Measurements from ENCODE around the gene BCR.

BCR gene

GRCh38 chr22:23269441-23270211 lies 89.3 kb downstream of the BCR start:
- Mint-ChIP-seq H3K4me1 (peaks cover 34 to 36% of the 10 kb centered on the region in 2 donors), H3K9me3 (no peaks in the 10 kb centered on the region), H3K27ac (peak overlapping the region; percentile 49), H3K27me3 (no peaks in the 10 kb centered on the region), H3K4me3 (peak overlapping the region; percentile 17 to 23), H3K36me3 (peaks cover 20 to 40% of the 10 kb centered on the region in 2 donors)
- peak; percentile 83 to 92 for ATAC-seq (replicated peaks)
- peak; percentile 60 for DNase-seq

- no peak for DNase-seq
- Mint-ChIP-seq H3K9me3 (no peaks in the 10 kb centered on the region), H3K4me1 (peaks cover 34 to 36% of the 10 kb centered on the region in 2 donors), H3K27me3 (no peaks in the 10 kb centered on the region), H3K4me3 (peak overlapping the region; percentile 17 to 23), H3K27ac (peak overlapping the region; percentile 49), H3K36me3 (peaks cover 24 to 45% of the 10 kb centered on the region in 2 donors)
- peak; percentile 18 to 20 for ATAC-seq (replicated peaks)
Measured at GRCh38 chr22:23270212-23270733, 90.0 kb downstream of the BCR start.

- Mint-ChIP-seq H3K4me3 (no peak overlapping the region), H3K4me1 (peaks cover 36 to 39% of the 10 kb centered on the region in 2 donors), H3K9me3 (no peaks in the 10 kb centered on the region), H3K27me3 (no peaks in the 10 kb centered on the region), H3K36me3 (peaks cover 29 to 45% of the 10 kb centered on the region in 2 donors), H3K27ac (no peak overlapping the region)
- ATAC-seq (replicated peaks) (no peak), DNase-seq (no peak)
Measured at GRCh38 chr22:23270798-23271596, 90.7 kb downstream of the BCR start.

GRCh38 chr22:23271597-23271908 lies 91.2 kb downstream of the BCR start:
- Mint-ChIP-seq H3K36me3 (peaks cover 29 to 45% of the 10 kb centered on the region in 2 donors), H3K4me1 (peaks cover 40 to 42% of the 10 kb centered on the region in 2 donors)
- no peak for ATAC-seq (replicated peaks)

GRCh38 chr22:23272371-23272770 lies 92.1 kb downstream of the BCR start:
- ATAC-seq (replicated peaks) (no peak), DNase-seq (no peak)
- H3K27me3 Mint-ChIP-seq = no peaks in the 10 kb centered on the region
- peaks cover 29 to 49% of the 10 kb centered on the region in 2 donors for H3K36me3 Mint-ChIP-seq
- no peaks in the 10 kb centered on the region for H3K9me3 Mint-ChIP-seq
- H3K27ac Mint-ChIP-seq = no peak overlapping the region
- H3K4me1 Mint-ChIP-seq = peaks cover 48 to 50% of the 10 kb centered on the region in 2 donors
- H3K4me3 Mint-ChIP-seq = no peak overlapping the region

More at GRCh38 chr22:23271597-23271908, 91.2 kb downstream of the BCR start:
- DNase-seq = no peak
- Mint-ChIP-seq H3K9me3 (no peaks in the 10 kb centered on the region), H3K27me3 (no peaks in the 10 kb centered on the region), H3K27ac (no peak overlapping the region), H3K4me3 (no peak overlapping the region)

- H3K4me3 Mint-ChIP-seq = no peak overlapping the region
- H3K27me3 Mint-ChIP-seq = no peaks in the 10 kb centered on the region
- DNase-seq = no peak
- peaks cover 29 to 48% of the 10 kb centered on the region in 2 donors for H3K36me3 Mint-ChIP-seq
- ATAC-seq (replicated peaks) = no peak
- H3K27ac Mint-ChIP-seq = no peak overlapping the region
- H3K4me1 Mint-ChIP-seq = peaks cover 48 to 54% of the 10 kb centered on the region in 2 donors
- no peaks in the 10 kb centered on the region for H3K9me3 Mint-ChIP-seq
Measured at GRCh38 chr22:23272834-23273233, 92.5 kb downstream of the BCR start.

GRCh38 chr22:23273445-23274145 lies 93.3 kb downstream of the BCR start:
- no peak overlapping the region for H3K27ac Mint-ChIP-seq
- ATAC-seq (replicated peaks) (no peak), DNase-seq (no peak)
- H3K9me3 Mint-ChIP-seq = no peaks in the 10 kb centered on the region
- no peak overlapping the region for H3K4me3 Mint-ChIP-seq
- H3K36me3 Mint-ChIP-seq = peaks cover 31 to 51% of the 10 kb centered on the region in 2 donors
- peaks cover 44 to 53% of the 10 kb centered on the region in 2 donors for H3K4me1 Mint-ChIP-seq
- no peaks in the 10 kb centered on the region for H3K27me3 Mint-ChIP-seq

GRCh38 chr22:23274146-23274526 lies 93.8 kb downstream of the BCR start:
- H3K27ac Mint-ChIP-seq = no peak overlapping the region
- ATAC-seq (replicated peaks) (no peak), DNase-seq (no peak)
- peaks cover 40 to 47% of the 10 kb centered on the region in 2 donors for H3K4me1 Mint-ChIP-seq
- no peak overlapping the region for H3K4me3 Mint-ChIP-seq
- peaks cover 29 to 49% of the 10 kb centered on the region in 2 donors for H3K36me3 Mint-ChIP-seq
- no peaks in the 10 kb centered on the region for H3K27me3 Mint-ChIP-seq
- H3K9me3 Mint-ChIP-seq = no peaks in the 10 kb centered on the region

GRCh38 chr22:23274891-23275694 lies 94.8 kb downstream of the BCR start:
- H3K27ac Mint-ChIP-seq = no peak overlapping the region

GRCh38 chr22:23275751-23276150 lies 95.4 kb downstream of the BCR start:
- no peak overlapping the region for H3K4me3 Mint-ChIP-seq
- no peak for ATAC-seq (replicated peaks)
- H3K36me3 Mint-ChIP-seq = peaks cover 40 to 58% of the 10 kb centered on the region in 2 donors
- DNase-seq = no peak
- H3K27ac Mint-ChIP-seq = no peak overlapping the region
- H3K27me3 Mint-ChIP-seq = no peaks in the 10 kb centered on the region
- peaks cover 24 to 33% of the 10 kb centered on the region in 2 donors for H3K4me1 Mint-ChIP-seq
- no peaks in the 10 kb centered on the region for H3K9me3 Mint-ChIP-seq

More at GRCh38 chr22:23274891-23275694, 94.8 kb downstream of the BCR start:
- no peaks in the 10 kb centered on the region for H3K27me3 Mint-ChIP-seq
- peaks cover 30 to 38% of the 10 kb centered on the region in 2 donors for H3K4me1 Mint-ChIP-seq
- DNase-seq = no peak
- H3K9me3 Mint-ChIP-seq = no peaks in the 10 kb centered on the region
- ATAC-seq (replicated peaks) = no peak
- H3K36me3 Mint-ChIP-seq = peaks cover 34 to 55% of the 10 kb centered on the region in 2 donors
- no peak overlapping the region for H3K4me3 Mint-ChIP-seq

GRCh38 chr22:23276656-23277582 lies 96.6 kb downstream of the BCR start:
- peaks cover 18 to 37% of the 10 kb centered on the region in 2 donors for H3K4me1 Mint-ChIP-seq
- peak overlapping the region; percentile 79 for H3K27ac Mint-ChIP-seq
- H3K9me3 Mint-ChIP-seq = no peaks in the 10 kb centered on the region
- no peaks in the 10 kb centered on the region for H3K27me3 Mint-ChIP-seq
- peak; percentile 45 for DNase-seq
- peaks cover 38 to 51% of the 10 kb centered on the region in 2 donors for H3K36me3 Mint-ChIP-seq
- peak; percentile 74 to 78 for ATAC-seq (replicated peaks)
- peak overlapping the region; percentile 13 to 25 for H3K4me3 Mint-ChIP-seq

GRCh38 chr22:23277583-23278295 lies 97.4 kb downstream of the BCR start:
- DNase-seq = no peak
- Mint-ChIP-seq H3K27me3 (no peaks in the 10 kb centered on the region), H3K9me3 (no peaks in the 10 kb centered on the region), H3K4me1 (peaks cover 18 to 38% of the 10 kb centered on the region in 2 donors), H3K27ac (no peak overlapping the region), H3K4me3 (no peak overlapping the region), H3K36me3 (peaks cover 38 to 51% of the 10 kb centered on the region in 2 donors)
- no peak for ATAC-seq (replicated peaks)

Measured in stimulated activated naive B cell treated with anti-CD40 and anti-IgM and Interleukin-4, amounts not matched to agents 10 μg/mL and 1 μg/mL and 100 μg/mL, for 72 hours (primary cell).